Heart left ventricle (tissue), 13 donors: Measurements from ENCODE around the gene GART.
A peak's percentile ranks its signal among the peaks of the same experiment; 100 is the strongest.

Experiments used
- CTCF ChIP-seq, 12 donors: fragments of 200-600 bp; sonication (generic) in 4 of 12; IDR thresholded peaks; one replicate each; pipeline versions ENCODE4 v1.5.0 to v1.8.0; 2018 to 2022; ENCODE audit warnings: antibody characterized with exemption in 12 of 12, mild to moderate bottlenecking in 5 of 12
- POLR2A ChIP-seq, 2 donors: fragments of 450-650 bp; IDR thresholded peaks; one replicate each; pipeline ENCODE4 v1.6.1; 2017; ENCODE audit warnings: antibody characterized with exemption in 2 of 2, mild to moderate bottlenecking in 2 of 2, moderate library complexity in 2 of 2
- donor health status: ischemic (EF 13 %, LVEDD 7.1; RV severe dilation, severe dysfunction).
- donor health status: DM: no; HTN: yes; CAD: no.
- donor health status: DM: no; HTN: no; CAD: no.
- donor health status: ischemic (EF 25% LVEDD 6.9; RV normal size, moderate dysfunction).
- donor health status: ischemic (EF 25% LVEDD 5.7; RV mildly dilated, moderate dysfunction).
- donor health status: ischemic (EF 35%, LVEDD 5.7; RV mildly dilated, moderate dysfunction).
- donor health status: nonischemic (EF 11% LVEDD 7.7; RV severe dilation, severe dysfunction).
- donor health status: DM: yes; HTN: yes; CAD: no.
- donor health status: PGD.
- donor health status: ischemic (EF 29% LVEDD 5.4; RV normal size, mild dysfunction).
- donor health status: nonischemic (EF 23%, LVEDD 6.1; RV moderate dilation, normal function).

DNA sequence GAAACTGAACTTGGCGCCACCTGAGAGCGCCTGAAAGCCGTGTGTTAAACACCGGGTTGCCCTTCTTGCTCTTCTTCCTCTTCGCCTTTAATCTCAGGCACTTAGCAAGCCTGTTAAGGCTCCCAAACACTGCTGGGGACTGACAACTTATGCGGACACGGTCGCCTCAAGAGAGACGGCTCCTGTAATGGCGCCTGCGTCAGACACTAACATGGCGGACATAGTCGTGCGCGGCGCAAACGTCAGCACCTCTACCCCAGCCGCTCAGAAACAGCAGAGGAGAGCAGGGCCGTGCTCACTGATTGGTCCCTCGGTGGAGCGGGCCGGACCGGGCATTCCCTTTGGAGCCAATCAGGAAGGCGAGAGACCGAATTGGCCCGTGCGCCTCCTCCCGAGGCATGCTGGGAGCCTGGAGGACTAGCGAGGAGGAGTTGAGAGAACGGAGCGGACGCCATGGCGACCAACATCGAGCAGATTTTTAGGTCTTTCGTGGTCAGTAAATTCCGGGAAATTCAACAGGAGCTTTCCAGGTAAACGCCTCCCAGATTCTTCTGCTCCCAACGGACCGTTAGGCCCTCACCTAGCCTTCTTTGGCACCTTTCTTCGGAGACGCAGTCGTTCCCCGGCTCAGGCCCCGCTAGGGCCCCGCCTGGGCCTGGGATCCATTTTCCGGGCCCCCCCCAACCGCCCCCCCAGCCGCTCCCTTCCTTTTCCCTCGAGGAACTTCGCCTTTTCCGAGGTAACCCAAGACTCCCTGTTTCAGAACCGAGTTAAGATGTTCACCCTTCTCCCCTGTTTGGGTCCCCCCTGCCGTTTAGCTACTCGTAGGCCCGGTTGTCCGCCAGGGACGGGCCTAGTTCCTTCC lies 955 bp upstream of the GART start, which contains the start of gene SON:
- no peak for TF ChIP-seq CTCF (IDR thresholded peaks at IDR 0.05)
- TF ChIP-seq POLR2A (IDR thresholded peaks at IDR 0.05) = peak in 1 of 2 donors; percentile 81
